SU-DHL-6 (cell line): ENCODE results near the gene GK.

ENCODE experiments used
- H2AFZ ChIP-seq: fragments of 200-600 bp; sonication (generic); 2 replicates; pipeline ENCODE4 v1.6.1; 2014; ENCODE audit warnings: low read depth, mild to moderate bottlenecking, moderate library complexity, mixed read lengths, antibody characterized with exemption, low read length; ENCODE audit not compliant: severe bottlenecking
- H3F3A ChIP-seq: fragments of 200-600 bp; shearing (Covaris generic); 2 replicates; pipeline ENCODE4 v1.6.0; 2016; ENCODE audit warnings: antibody characterized with exemption, mild to moderate bottlenecking; ENCODE audit not compliant: insufficient read depth
- H3K27ac ChIP-seq: fragments of 200-600 bp; sonication (generic); 2 replicates; pipeline ENCODE4 v1.5.1; 2016; ENCODE audit warnings: low read depth, mild to moderate bottlenecking, low read length, moderate library complexity, mixed read lengths
- H3K27me3 ChIP-seq: fragments of 200-600 bp; sonication (generic), shearing (Covaris generic); 2 replicates; pipeline ENCODE4 v1.6.0; 2014; ENCODE audit warnings: mild to moderate bottlenecking, low read length
- H3K36me3 ChIP-seq: fragments of 200-600 bp; sonication (generic); 2 replicates; pipeline ENCODE4 v1.6.1; 2014; ENCODE audit warnings: mild to moderate bottlenecking, low read length, mixed read lengths
- H3K4me2 ChIP-seq: fragments of 300-600, 200-600 bp; shearing (Covaris generic), sonication (generic); 2 replicates; pipeline ENCODE4 v1.6.0; 2014; ENCODE audit warnings: low read length, low read depth, mild to moderate bottlenecking; ENCODE audit not compliant: poor library complexity, severe bottlenecking
- H3K4me3 ChIP-seq: fragments of 200-600 bp; sonication (generic); 2 replicates; pipeline ENCODE4 v1.5.1; 2014; ENCODE audit warnings: antibody characterized with exemption, low read length, mild to moderate bottlenecking, mixed read lengths; ENCODE audit not compliant: insufficient read depth, poor library complexity, severe bottlenecking
- H3K79me2 ChIP-seq: fragments of 200-600 bp; sonication (generic); 2 replicates; pipeline ENCODE4 v1.6.1; 2014; ENCODE audit warnings: mild to moderate bottlenecking, low read length, moderate library complexity; ENCODE audit not compliant: insufficient read depth
- H3K9ac ChIP-seq: fragments of 200-600 bp; sonication (generic); 2 replicates; pipeline ENCODE4 v1.7.0; 2014; ENCODE audit warnings: mild to moderate bottlenecking, low read length
- H3K9me2 ChIP-seq: fragments of 200-600 bp; sonication (generic); replicated peaks from 2 replicates; pipeline ENCODE4 v1.6.1; 2014; ENCODE audit warnings: low read length; ENCODE audit not compliant: insufficient read depth
- H3K9me3 ChIP-seq: fragments of 200-600 bp; sonication (generic); 2 replicates; pipeline ENCODE4 v1.6.1; 2014; ENCODE audit warnings: low read length, mixed read lengths; ENCODE audit not compliant: insufficient read depth
- H4K20me1 ChIP-seq: fragments of 200-600 bp; sonication (generic); 2 replicates; pipeline ENCODE4 v1.6.1; 2014; ENCODE audit warnings: low read depth, mild to moderate bottlenecking, antibody characterized with exemption, low read length, moderate library complexity, mixed read lengths
- EZH2phosphoT487 ChIP-seq: fragments of 200-600 bp; sonication (generic), shearing (Covaris generic); conservative IDR thresholded peaks from 2 replicates; pipeline ENCODE4 v1.6.1; 2018; ENCODE audit warnings: mild to moderate bottlenecking, antibody characterized with exemption, low read length, moderate library complexity, mixed read lengths
- TF ChIP-seq, protein P1 (sequence below): fragments of 200-600 bp; sonication (generic); IDR thresholded peaks from one replicate; pipeline ENCODE4 v1.5.1; 2017; ENCODE audit warnings: antibody characterized with exemption, mild to moderate bottlenecking, low read length, moderate library complexity; ENCODE audit not compliant: insufficient read depth, poor library complexity, severe bottlenecking

Gene GK

DNA sequence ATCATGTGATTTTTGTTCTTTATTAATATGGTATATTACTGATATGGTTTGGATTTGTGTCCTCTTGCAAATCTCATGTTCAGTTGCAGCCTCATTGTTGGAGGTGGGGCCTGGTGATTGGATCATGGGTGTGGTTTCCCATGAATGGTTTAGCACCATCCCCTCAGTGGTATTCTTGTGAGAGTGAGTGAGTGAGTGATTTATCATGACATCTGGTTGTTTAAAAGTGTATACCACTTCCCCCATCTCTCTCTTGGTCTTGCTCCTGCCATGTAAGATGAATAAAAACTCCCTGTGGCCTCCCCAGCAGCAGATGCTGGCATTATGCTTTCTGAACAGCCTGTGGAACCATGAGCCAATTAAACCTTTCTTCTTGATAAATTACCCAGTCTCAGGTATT, 124.4 kb downstream of the GK start:
- no peak overlapping the region for H2AFZ ChIP-seq
- H3K9me2 ChIP-seq = no peaks in the 10 kb centered on the region
- H3K27ac ChIP-seq = no peak overlapping the region
- H3K4me2 ChIP-seq = no peak overlapping the region
- no peaks in the 10 kb centered on the region for H3K36me3 ChIP-seq
- H3K79me2 ChIP-seq = no peaks in the 10 kb centered on the region
- TF ChIP-seq, protein P1, sequence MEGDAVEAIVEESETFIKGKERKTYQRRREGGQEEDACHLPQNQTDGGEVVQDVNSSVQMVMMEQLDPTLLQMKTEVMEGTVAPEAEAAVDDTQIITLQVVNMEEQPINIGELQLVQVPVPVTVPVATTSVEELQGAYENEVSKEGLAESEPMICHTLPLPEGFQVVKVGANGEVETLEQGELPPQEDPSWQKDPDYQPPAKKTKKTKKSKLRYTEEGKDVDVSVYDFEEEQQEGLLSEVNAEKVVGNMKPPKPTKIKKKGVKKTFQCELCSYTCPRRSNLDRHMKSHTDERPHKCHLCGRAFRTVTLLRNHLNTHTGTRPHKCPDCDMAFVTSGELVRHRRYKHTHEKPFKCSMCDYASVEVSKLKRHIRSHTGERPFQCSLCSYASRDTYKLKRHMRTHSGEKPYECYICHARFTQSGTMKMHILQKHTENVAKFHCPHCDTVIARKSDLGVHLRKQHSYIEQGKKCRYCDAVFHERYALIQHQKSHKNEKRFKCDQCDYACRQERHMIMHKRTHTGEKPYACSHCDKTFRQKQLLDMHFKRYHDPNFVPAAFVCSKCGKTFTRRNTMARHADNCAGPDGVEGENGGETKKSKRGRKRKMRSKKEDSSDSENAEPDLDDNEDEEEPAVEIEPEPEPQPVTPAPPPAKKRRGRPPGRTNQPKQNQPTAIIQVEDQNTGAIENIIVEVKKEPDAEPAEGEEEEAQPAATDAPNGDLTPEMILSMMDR = no peak
- TF ChIP-seq EZH2phosphoT487 = no peak
- no peak overlapping the region for H3K4me3 ChIP-seq
- no peaks in the 10 kb centered on the region for H3K9me3 ChIP-seq
- H3F3A ChIP-seq = no peaks in the 10 kb centered on the region
- H4K20me1 ChIP-seq = no peaks in the 10 kb centered on the region
- no peak overlapping the region for H3K9ac ChIP-seq
- H3K27me3 ChIP-seq = no peaks in the 10 kb centered on the region

DNA sequence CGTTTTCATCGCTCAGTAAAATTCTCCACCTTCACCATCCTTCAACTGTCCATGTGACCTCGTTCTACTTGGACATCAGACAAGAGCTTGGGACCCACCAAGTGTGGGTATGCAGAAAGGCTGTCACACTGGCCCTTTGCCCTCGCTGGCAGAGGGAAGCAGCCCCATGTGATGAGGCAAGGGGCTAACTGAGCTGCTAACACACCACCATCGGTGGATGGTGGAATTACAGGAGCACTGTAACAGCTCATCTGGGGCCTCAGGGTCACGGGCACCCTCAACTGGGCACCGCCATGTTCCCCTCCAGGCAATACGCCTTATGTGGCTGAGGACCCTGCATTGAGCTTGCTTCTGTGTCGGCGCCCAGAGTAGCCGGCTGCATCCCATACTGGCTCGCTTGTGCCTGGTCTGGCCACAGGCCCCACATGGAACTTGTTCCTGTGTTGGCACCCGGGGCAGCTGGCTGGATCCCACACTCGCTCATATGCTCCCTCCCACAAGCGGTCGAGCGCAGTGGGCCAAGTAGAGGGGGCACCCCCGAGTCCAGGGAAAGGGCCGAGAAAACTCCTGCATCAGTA, 126.3 kb downstream of the GK start:
- no peak overlapping the region for H3K4me3 ChIP-seq

More for the DNA sequence above, 126.3 kb downstream of the GK start:
- no peaks in the 10 kb centered on the region for H3F3A ChIP-seq
- H3K9me2 ChIP-seq = no peaks in the 10 kb centered on the region
- H3K9me3 ChIP-seq = no peaks in the 10 kb centered on the region
- no peaks in the 10 kb centered on the region for H4K20me1 ChIP-seq
- no peak overlapping the region for H3K9ac ChIP-seq
- H3K4me2 ChIP-seq = no peak overlapping the region
- TF ChIP-seq, protein P1 = no peak
- TF ChIP-seq EZH2phosphoT487 = no peak
- H3K27ac ChIP-seq = no peak overlapping the region
- no peaks in the 10 kb centered on the region for H3K36me3 ChIP-seq
- H3K27me3 ChIP-seq = no peaks in the 10 kb centered on the region
- no peak overlapping the region for H2AFZ ChIP-seq
- no peaks in the 10 kb centered on the region for H3K79me2 ChIP-seq
